Suprapubic skin (tissue), 3 donors: Measurements from ENCODE around the gene IQCK.

Source experiments
- POLR2A ChIP-seq, 2 donors: fragments of 450-650 bp; IDR thresholded peaks; one replicate each; pipeline ENCODE4 v1.6.1; 2017; ENCODE audit warnings: antibody characterized with exemption in 2 of 2, mild to moderate bottlenecking in 2 of 2, moderate library complexity in 2 of 2
- TF ChIP-seq, protein P1 (sequence below), 2 donors: fragments of 200-600 bp in 1 of 2; fragments of 450-650 bp in 1 of 2; sonication (generic) in 1 of 2; IDR thresholded peaks; one replicate each; pipeline ENCODE4 v1.5.1; 2016 to 2019; ENCODE audit warnings: antibody characterized with exemption in 2 of 2, mild to moderate bottlenecking in 1 of 2, moderate library complexity in 1 of 2

DNA sequence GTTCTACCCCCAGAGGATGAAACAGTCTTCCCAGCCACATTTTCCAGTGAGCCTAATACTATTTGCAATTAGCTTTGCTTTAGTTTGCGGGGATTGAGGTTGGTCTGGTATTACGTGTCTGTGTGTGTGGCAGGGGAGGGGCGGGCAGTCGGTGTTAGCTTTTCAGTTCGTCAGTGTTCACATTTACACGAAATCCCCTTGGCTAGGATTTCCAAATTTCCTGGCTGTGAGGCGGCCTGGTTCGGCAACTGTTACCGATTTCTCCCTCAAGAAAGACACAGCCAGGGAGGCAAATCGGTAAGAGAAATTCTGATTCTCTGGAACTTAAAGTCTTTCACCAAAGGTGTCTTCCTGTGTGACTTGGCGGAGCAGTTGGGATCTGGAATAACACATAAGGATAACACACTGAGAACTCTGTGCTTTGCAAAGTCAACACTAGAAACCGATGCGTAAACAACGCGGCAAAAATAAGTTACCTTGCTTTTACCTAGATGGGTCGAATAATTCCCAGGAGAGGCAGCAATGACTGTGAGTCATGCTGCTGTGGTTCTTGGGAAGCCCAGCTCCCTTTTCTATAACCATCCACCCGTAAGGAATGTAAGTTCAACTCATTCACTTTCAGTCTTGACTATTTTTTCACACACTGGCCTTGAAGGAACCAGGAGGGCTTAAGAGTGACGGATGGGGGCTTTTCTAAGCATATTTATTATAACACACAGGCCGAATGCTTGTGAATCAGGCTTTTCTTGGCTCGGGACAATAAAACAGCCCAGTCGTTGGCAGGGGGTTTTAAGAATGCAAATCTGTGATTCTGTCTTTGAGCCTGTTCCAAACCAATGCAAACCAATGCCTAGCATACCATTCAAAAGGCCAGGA lies 142.3 kb downstream of the IQCK start:
- TF ChIP-seq, protein P1, sequence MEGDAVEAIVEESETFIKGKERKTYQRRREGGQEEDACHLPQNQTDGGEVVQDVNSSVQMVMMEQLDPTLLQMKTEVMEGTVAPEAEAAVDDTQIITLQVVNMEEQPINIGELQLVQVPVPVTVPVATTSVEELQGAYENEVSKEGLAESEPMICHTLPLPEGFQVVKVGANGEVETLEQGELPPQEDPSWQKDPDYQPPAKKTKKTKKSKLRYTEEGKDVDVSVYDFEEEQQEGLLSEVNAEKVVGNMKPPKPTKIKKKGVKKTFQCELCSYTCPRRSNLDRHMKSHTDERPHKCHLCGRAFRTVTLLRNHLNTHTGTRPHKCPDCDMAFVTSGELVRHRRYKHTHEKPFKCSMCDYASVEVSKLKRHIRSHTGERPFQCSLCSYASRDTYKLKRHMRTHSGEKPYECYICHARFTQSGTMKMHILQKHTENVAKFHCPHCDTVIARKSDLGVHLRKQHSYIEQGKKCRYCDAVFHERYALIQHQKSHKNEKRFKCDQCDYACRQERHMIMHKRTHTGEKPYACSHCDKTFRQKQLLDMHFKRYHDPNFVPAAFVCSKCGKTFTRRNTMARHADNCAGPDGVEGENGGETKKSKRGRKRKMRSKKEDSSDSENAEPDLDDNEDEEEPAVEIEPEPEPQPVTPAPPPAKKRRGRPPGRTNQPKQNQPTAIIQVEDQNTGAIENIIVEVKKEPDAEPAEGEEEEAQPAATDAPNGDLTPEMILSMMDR (IDR thresholded peaks at IDR 0.05), result no peak
- TF ChIP-seq POLR2A (IDR thresholded peaks at IDR 0.05), result no peak
